Lower leg skin (tissue), 3 donors: ENCODE results near the gene SUMF2.

Experiments
- POLR2A ChIP-seq, 2 donors: fragments of 450-650 bp; IDR thresholded peaks; one replicate each; pipeline ENCODE4 v1.6.1; 2016 to 2017; ENCODE audit warnings: antibody characterized with exemption in 2 of 2, mild to moderate bottlenecking in 1 of 2, moderate library complexity in 1 of 2
- TF ChIP-seq, protein P1 (sequence below), 3 donors: fragments of 450-650 bp; IDR thresholded peaks; one replicate each; pipeline ENCODE4 v1.5.1; 2016; ENCODE audit warnings: antibody characterized with exemption in 3 of 3, mild to moderate bottlenecking in 3 of 3, moderate library complexity in 2 of 3

- TF ChIP-seq, protein P1, sequence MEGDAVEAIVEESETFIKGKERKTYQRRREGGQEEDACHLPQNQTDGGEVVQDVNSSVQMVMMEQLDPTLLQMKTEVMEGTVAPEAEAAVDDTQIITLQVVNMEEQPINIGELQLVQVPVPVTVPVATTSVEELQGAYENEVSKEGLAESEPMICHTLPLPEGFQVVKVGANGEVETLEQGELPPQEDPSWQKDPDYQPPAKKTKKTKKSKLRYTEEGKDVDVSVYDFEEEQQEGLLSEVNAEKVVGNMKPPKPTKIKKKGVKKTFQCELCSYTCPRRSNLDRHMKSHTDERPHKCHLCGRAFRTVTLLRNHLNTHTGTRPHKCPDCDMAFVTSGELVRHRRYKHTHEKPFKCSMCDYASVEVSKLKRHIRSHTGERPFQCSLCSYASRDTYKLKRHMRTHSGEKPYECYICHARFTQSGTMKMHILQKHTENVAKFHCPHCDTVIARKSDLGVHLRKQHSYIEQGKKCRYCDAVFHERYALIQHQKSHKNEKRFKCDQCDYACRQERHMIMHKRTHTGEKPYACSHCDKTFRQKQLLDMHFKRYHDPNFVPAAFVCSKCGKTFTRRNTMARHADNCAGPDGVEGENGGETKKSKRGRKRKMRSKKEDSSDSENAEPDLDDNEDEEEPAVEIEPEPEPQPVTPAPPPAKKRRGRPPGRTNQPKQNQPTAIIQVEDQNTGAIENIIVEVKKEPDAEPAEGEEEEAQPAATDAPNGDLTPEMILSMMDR (IDR thresholded peaks at IDR 0.05) = no peak
- TF ChIP-seq POLR2A (IDR thresholded peaks at IDR 0.05) = no peak
Measured at GRCh38 chr7:56030340-56030739, 33.7 kb upstream of the SUMF2 start.
